H1 (cell line): ENCODE results near the gene ZMAT5. TPM values are rescaled to one million over a fixed set of nuclear protein-coding genes. Genes with fewer than 3 reads are reported as not detected.

Experiments
- CTCF ChIA-PET: fragments of 300-600 bp; sonication (Branson Sonifier 250); formaldehyde crosslinking; loops from one replicate; lab custom pipeline; 2021; ENCODE audit not compliant: partially characterized antibody; lab: Charles Lee
- POLR2A ChIA-PET: fragments of 300-600 bp; sonication (Branson Sonifier 250); formaldehyde crosslinking; loops from one replicate; lab custom pipeline; 2021; ENCODE audit warnings: inconsistent platforms; ENCODE audit not compliant: partially characterized antibody; lab: Charles Lee
- DNase-seq, 2 experiments: peaks; one replicate each; pipeline versions ENCODE4 v3.0.0 to v3.0.0-alpha.2; 2010 to 2022; ENCODE audit warnings: low spot score in 2 of 2, low read depth in 1 of 2, mixed read lengths in 1 of 2
- FAIRE-seq: peaks from 2 replicates; lab custom pipeline; 2011; peaks lifted over from hg19 to GRCh38; lab: Jason Lieb, UNC
- H2AFZ ChIP-seq: 2 replicates; pipeline ENCODE4 v1.8.1; 2012; ENCODE audit warnings: low read length, inconsistent platforms
- H2AK5ac ChIP-seq: 2 replicates; pipeline ENCODE4 v1.6.1; 2013; ENCODE audit warnings: low read depth, low read length
- H2BK120ac ChIP-seq: replicated peaks from 2 replicates; pipeline ENCODE3; 2013; ENCODE audit warnings: low read depth, low read length, inconsistent platforms
- H2BK12ac ChIP-seq: 2 replicates; pipeline ENCODE4 v1.6.1; 2013; ENCODE audit warnings: low read depth, low read length
- H2BK15ac ChIP-seq: 2 replicates; pipeline ENCODE4 v1.6.1; 2013; ENCODE audit warnings: low read length
- H2BK20ac ChIP-seq: 2 replicates; pipeline ENCODE4 v1.6.1; 2013; ENCODE audit warnings: low read length
- H2BK5ac ChIP-seq: 2 replicates; pipeline ENCODE4 v1.6.1; 2013; ENCODE audit warnings: low read depth, low read length
- H3K14ac ChIP-seq: 2 replicates; pipeline ENCODE4 v1.6.1; 2013; ENCODE audit warnings: inconsistent platforms; ENCODE audit not compliant: insufficient read length
- H3K18ac ChIP-seq: 2 replicates; pipeline ENCODE4 v1.6.1; 2013; ENCODE audit warnings: low read length; ENCODE audit errors: extremely low read depth
- H3K23ac ChIP-seq: 2 replicates; pipeline ENCODE4 v1.6.1; 2013; ENCODE audit warnings: inconsistent platforms; ENCODE audit not compliant: insufficient read length
- H3K23me2 ChIP-seq: 2 replicates; pipeline ENCODE4 v1.6.1; 2013; ENCODE audit warnings: low read depth, low read length
- H3K27ac ChIP-seq: 2 replicates; pipeline ENCODE4 v1.6.1; 2011; ENCODE audit warnings: low read depth, low read length, inconsistent platforms
- H3K27me3 ChIP-seq, 4 experiments: replicated peaks in 1 of 4; 1 replicate in 1 of 4; 2 replicates in 3 of 4; pipeline versions ENCODE4 v1.6.1 to v1.8.1; 2011 to 2013; ENCODE audit warnings: low read length in 3 of 4, mild to moderate bottlenecking in 3 of 4, inconsistent platforms in 2 of 4, mixed read lengths in 2 of 4, moderate library complexity in 1 of 4; ENCODE audit not compliant: control insufficient read depth in 3 of 4, insufficient read depth in 3 of 4; ENCODE audit errors: extremely low read depth in 1 of 4
- H3K36me3 ChIP-seq, 4 experiments: 2 replicates each; pipeline versions ENCODE4 v1.6.1 to v1.8.1; 2011 to 2013; ENCODE audit warnings: mild to moderate bottlenecking in 4 of 4, low read length in 3 of 4, moderate library complexity in 2 of 4, control low read depth in 1 of 4, inconsistent platforms in 1 of 4; ENCODE audit not compliant: insufficient read depth in 4 of 4, control insufficient read depth in 2 of 4
- H3K4ac ChIP-seq: replicated peaks from 2 replicates; pipeline ENCODE3; 2013; ENCODE audit warnings: low read length, low read depth, mixed read lengths, inconsistent platforms; ENCODE audit not compliant: insufficient read length
- H3K4me1 ChIP-seq, 4 experiments: replicated peaks in 1 of 4; 1 replicate in 1 of 4; 2 replicates in 3 of 4; pipeline versions ENCODE4 v1.6.1 to v1.8.1; 2011 to 2013; ENCODE audit warnings: low read length in 3 of 4, inconsistent platforms in 2 of 4, mixed read lengths in 1 of 4; ENCODE audit not compliant: insufficient read depth in 4 of 4, control insufficient read depth in 3 of 4
- H3K4me2 ChIP-seq, 2 experiments: 2 replicates each; pipeline versions ENCODE4 v1.6.1 to v1.8.1; 2011 to 2013; ENCODE audit warnings: low read depth in 2 of 2, low read length in 2 of 2, control low read depth in 1 of 2, inconsistent platforms in 1 of 2, mild to moderate bottlenecking in 1 of 2; ENCODE audit not compliant: insufficient read depth in 1 of 2
- H3K4me3 ChIP-seq, 4 experiments: fragments of 200-600, 300-600 bp in 1 of 4; sonication (generic), shearing (Covaris generic), sonication (Bioruptor Twin) in 1 of 4; 2 replicates each; pipeline versions ENCODE4 v1.5.1 to v1.8.1; 2011 to 2016; ENCODE audit warnings: low read length in 4 of 4, low read depth in 3 of 4, control low read depth in 2 of 4, inconsistent platforms in 2 of 4, mild to moderate bottlenecking in 2 of 4, mixed read lengths in 1 of 4, moderate library complexity in 1 of 4; ENCODE audit not compliant: insufficient read depth in 2 of 4; ENCODE audit errors: extremely low read depth in 1 of 4
- H3K56ac ChIP-seq: replicated peaks from 2 replicates; pipeline ENCODE3; 2013; ENCODE audit warnings: low read depth, mild to moderate bottlenecking, mixed read lengths, low read length, inconsistent platforms; ENCODE audit not compliant: insufficient read length
- H3K79me1 ChIP-seq: 2 replicates; pipeline ENCODE4 v1.6.1; 2013; ENCODE audit warnings: low read depth, low read length, control low read depth
- H3K79me2 ChIP-seq, 2 experiments: 2 replicates each; pipeline versions ENCODE4 v1.6.1 to v1.8.1; 2012 to 2013; ENCODE audit warnings: low read length in 2 of 2, mild to moderate bottlenecking in 2 of 2, inconsistent platforms in 1 of 2; ENCODE audit not compliant: insufficient read depth in 2 of 2, control insufficient read depth in 1 of 2
- H3K9ac ChIP-seq, 4 experiments: replicated peaks in 1 of 4; 1 replicate in 1 of 4; 2 replicates in 3 of 4; pipeline versions ENCODE4 v1.6.1 to v1.8.1; 2011 to 2013; ENCODE audit warnings: low read depth in 3 of 4, low read length in 3 of 4, control low read depth in 2 of 4, mild to moderate bottlenecking in 2 of 4, moderate library complexity in 2 of 4, inconsistent platforms in 1 of 4; ENCODE audit errors: extremely low read depth in 1 of 4
- H3K9me3 ChIP-seq, 2 experiments: 2 replicates each; pipeline versions ENCODE4 v1.6.1 to v1.8.1; 2012 to 2013; ENCODE audit warnings: mild to moderate bottlenecking in 2 of 2, moderate library complexity in 2 of 2, control low read depth in 1 of 2, inconsistent platforms in 1 of 2, low read depth in 1 of 2, low read length in 1 of 2, mixed read lengths in 1 of 2; ENCODE audit not compliant: insufficient read depth in 2 of 2
- H4K20me1 ChIP-seq, 2 experiments: replicated peaks in 1 of 2; 2 replicates each; pipeline versions ENCODE3 to v1.8.1; 2011 to 2013; ENCODE audit warnings: inconsistent platforms in 2 of 2, low read length in 2 of 2, mild to moderate bottlenecking in 1 of 2; ENCODE audit not compliant: insufficient read depth in 2 of 2, control insufficient read depth in 1 of 2
- H4K5ac ChIP-seq: 2 replicates; pipeline ENCODE4 v1.6.1; 2013; ENCODE audit warnings: low read length, low read depth, mixed read lengths, inconsistent platforms; ENCODE audit not compliant: insufficient read length
- H4K8ac ChIP-seq: 2 replicates; pipeline ENCODE4 v1.8.0; 2013; ENCODE audit warnings: mild to moderate bottlenecking, moderate library complexity, low read length, inconsistent platforms; ENCODE audit not compliant: insufficient read depth; ENCODE audit errors: extremely low read depth
- H4K91ac ChIP-seq: replicated peaks from 2 replicates; pipeline ENCODE3; 2013; ENCODE audit warnings: low read length, mixed read lengths, inconsistent platforms; ENCODE audit not compliant: insufficient read length
- CBX8 ChIP-seq: fragments of 300-800, 300-1000 bp; sonication (generic); IDR thresholded peaks from 2 replicates; pipeline ENCODE4 v1.7.1; 2016; ENCODE audit warnings: low read depth, low read length, borderline replicate concordance
- CREB1 ChIP-seq: IDR thresholded peaks from 2 replicates; pipeline ENCODE4 v1.6.1; 2012; ENCODE audit warnings: inconsistent platforms
- CTBP2 ChIP-seq: IDR thresholded peaks from 2 replicates; pipeline ENCODE4 v1.7.0; 2011; ENCODE audit warnings: borderline replicate concordance, mild to moderate bottlenecking, moderate library complexity, mixed read lengths, low read length; ENCODE audit not compliant: insufficient read depth, insufficient read length
- HDAC2 ChIP-seq, 2 experiments: fragments of 300-600 bp in 1 of 2; sonication (generic) in 1 of 2; IDR thresholded peaks; 2 replicates each; pipeline ENCODE4 v1.6.1; 2011 to 2012; ENCODE audit warnings: low read depth in 2 of 2, low read length in 2 of 2, mild to moderate bottlenecking in 2 of 2, moderate library complexity in 2 of 2, borderline replicate concordance in 1 of 2, inconsistent platforms in 1 of 2
- JUN ChIP-seq: IDR thresholded peaks from 2 replicates; pipeline ENCODE4 v1.6.1; 2011; ENCODE audit warnings: low read depth, mild to moderate bottlenecking, improper control_type of control experiment, low read length
- PHF8 ChIP-seq: fragments of 200-600 bp; sonication (generic); conservative IDR thresholded peaks from 2 replicates; pipeline ENCODE4 v1.7.1; 2012; ENCODE audit warnings: low read depth, mild to moderate bottlenecking, inconsistent platforms, low read length, moderate library complexity
- SRF ChIP-seq: IDR thresholded peaks from 2 replicates; pipeline ENCODE4 v1.6.1; 2011; ENCODE audit warnings: mild to moderate bottlenecking, low read depth, low read length, moderate library complexity
- WGBS, 2 experiments: shearing (Covaris generic) in 1 of 2; methylation state at CpG; one replicate each; pipeline versions ENCODE4 v1.1.6 to v1.1.7; 2013 to 2015; ENCODE audit warnings: low lambda C conversion rate in 2 of 2, mixed read lengths in 2 of 2, inconsistent platforms in 1 of 2, low coverage in 1 of 2, missing lambda C conversion rate in 1 of 2; ENCODE audit not compliant: insufficient replicate concordance in 2 of 2, insufficient coverage in 1 of 2, insufficient read length in 1 of 2; ENCODE audit errors: extremely low coverage in 1 of 2, missing lambda C conversion rate in 1 of 2; 5-methylcytosine and 5-hydroxymethylcytosine counted together
- polyA plus RNA-seq, 7 experiments: library from polyadenylated mRNA; depleted of rRNA in 3 of 7; stranded (reverse) in 5 of 7; unstranded in 2 of 7; fragments of >200 nt in 5 of 7; fragments of 200-250 nt in 2 of 7; gene quantifications; 1 replicate in 5 of 7; 2 replicates in 1 of 7; 4 replicates in 1 of 7; pipeline versions ENCODE4 v1.2.1 to v1.2.3, GENCODE V29; 2011 to 2013; ENCODE audit warnings: missing spikeins in 2 of 7, mixed read lengths in 2 of 7
- total RNA-seq: library from RNA; stranded (reverse); fragmentation: NEBNext Ultra II Directional; extraction: Animal tissue kit (Norgen Biotek cat#: 25700); gene quantifications from 2 replicates; pipeline ENCODE4 v1.2.1, GENCODE V29; 2021

Gene ZMAT5
- total and polyA plus RNA-seq, 2 of the 8 experiments (the other 6 are each of a cell fraction or from before 2014, with no cell fraction given) = 14.0 to 38.3 TPM

- DNase-seq (no peak), FAIRE-seq (no peak)
- Histone ChIP-seq H4K20me1 (no peaks in the 10 kb centered on the region), H3K4me3 (no peak overlapping the region), H3K18ac (no peak overlapping the region), H4K91ac (no peak overlapping the region), H2AK5ac (no peak overlapping the region), H3K9ac (no peak overlapping the region), H3K27me3 (no peaks in the 10 kb centered on the region), H2BK15ac (no peak overlapping the region), H3K9me3 (no peaks in the 10 kb centered on the region), H2BK20ac (no peak overlapping the region), H3K56ac (no peak overlapping the region), H3K23ac (no peak overlapping the region), H4K8ac (no peak overlapping the region), H3K79me2 (no peaks in the 10 kb centered on the region), H2BK120ac (no peak overlapping the region), H3K4ac (no peak overlapping the region), H3K36me3 (no peaks in the 10 kb centered on the region), H2BK5ac (no peak overlapping the region), H3K27ac (no peak overlapping the region), H4K5ac (no peak overlapping the region), H3K14ac (no peak overlapping the region), H3K79me1 (no peaks in the 10 kb centered on the region; the same call in 1 of the 2 replicates), H2BK12ac (no peak overlapping the region), H3K4me2 (no peak overlapping the region), H2AFZ (no peak overlapping the region), H3K23me2 (no peaks in the 10 kb centered on the region), H3K4me1 (no peaks in the 10 kb centered on the region; a peak in 3 of 7 replicates)
- ChIA-PET CTCF (interaction anchor here (0.9 to 1.6 kb wide), 7 partner anchors 16 to 263 kb away, joined by 3 to 5 read pairs (median 3); no protein-coding TSS in a partner anchor), POLR2A (interaction anchor here (1.0 to 1.3 kb wide), 2 partner anchors 11 to 263 kb away, joined by 3 read pairs; no protein-coding TSS in a partner anchor)
- no peak for TF ChIP-seq HDAC2 (IDR thresholded peaks at IDR 0.05; ENCODE audit: borderline replicate concordance in 1 of 2, low read depth in 2 of 2, low read length in 2 of 2)
- no peak for TF ChIP-seq CBX8
- no peak for TF ChIP-seq PHF8
- no peak for TF ChIP-seq CREB1
- TF ChIP-seq SRF = no peak
- no peak for TF ChIP-seq CTBP2
- TF ChIP-seq JUN = no peak
- 79% methylated on average over 2 of the region's 2 CpGs; no CpG with 5 or more reads in 1 of the 2 experiments for WGBS, 2 experiments
Measured at GRCh38 chr22:29741926-29742325, 24.9 kb downstream of the ZMAT5 start.
